SKM-1 (cell line): ENCODE measurements around the gene AVPI1.
A peak's percentile ranks its signal among the peaks of the same experiment; 100 is the strongest.
"Not testable (repeated sequence)": the region's sequence is repeated elsewhere in the genome, so short reads cannot be mapped to it uniquely, and the experiment has no call there.

Source experiments
- DNase-seq: peaks from one replicate; lab custom pipeline; 2025; ENCODE audit not compliant: unreplicated experiment; lab: John Stamatoyannopoulos, UW

Gene AVPI1

DNA sequence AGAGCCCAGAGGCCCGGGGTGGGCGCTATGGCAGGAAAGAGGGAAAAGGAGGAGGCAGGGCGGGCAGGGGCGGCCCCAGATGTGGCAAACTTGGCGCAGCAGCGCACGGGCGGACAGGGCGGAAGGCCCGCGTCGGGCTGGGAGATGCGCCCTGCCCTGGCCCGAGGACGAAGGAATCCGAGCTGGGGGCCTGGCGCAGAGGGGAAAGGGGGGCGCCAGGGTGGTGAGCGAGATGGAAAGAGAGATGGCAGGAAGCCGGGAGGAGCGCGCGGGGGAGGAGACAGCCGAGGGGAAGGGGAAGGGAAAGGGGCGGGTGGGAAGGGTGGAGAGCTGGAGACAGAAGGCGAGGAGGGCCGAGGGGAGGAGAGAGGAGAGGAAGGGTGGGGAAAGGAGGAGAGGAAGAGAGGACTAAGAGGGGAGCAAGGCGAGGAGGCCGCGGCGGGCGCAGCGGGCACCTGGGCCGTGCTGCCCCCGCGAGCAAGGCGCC is 26.3 kb upstream of the AVPI1 start, which contains the start of gene MARVELD1:
Gene MARVELD1, plus strand, starts transcription at position 392 of the 487 bp plus-strand sequence. CDS start 147 bp downstream, outside the sequence.
- no peak for DNase-seq

GRCh38 chr10:97711640-97712572 is 24.9 kb upstream of the AVPI1 start:
- DNase-seq: no peak

DNA sequence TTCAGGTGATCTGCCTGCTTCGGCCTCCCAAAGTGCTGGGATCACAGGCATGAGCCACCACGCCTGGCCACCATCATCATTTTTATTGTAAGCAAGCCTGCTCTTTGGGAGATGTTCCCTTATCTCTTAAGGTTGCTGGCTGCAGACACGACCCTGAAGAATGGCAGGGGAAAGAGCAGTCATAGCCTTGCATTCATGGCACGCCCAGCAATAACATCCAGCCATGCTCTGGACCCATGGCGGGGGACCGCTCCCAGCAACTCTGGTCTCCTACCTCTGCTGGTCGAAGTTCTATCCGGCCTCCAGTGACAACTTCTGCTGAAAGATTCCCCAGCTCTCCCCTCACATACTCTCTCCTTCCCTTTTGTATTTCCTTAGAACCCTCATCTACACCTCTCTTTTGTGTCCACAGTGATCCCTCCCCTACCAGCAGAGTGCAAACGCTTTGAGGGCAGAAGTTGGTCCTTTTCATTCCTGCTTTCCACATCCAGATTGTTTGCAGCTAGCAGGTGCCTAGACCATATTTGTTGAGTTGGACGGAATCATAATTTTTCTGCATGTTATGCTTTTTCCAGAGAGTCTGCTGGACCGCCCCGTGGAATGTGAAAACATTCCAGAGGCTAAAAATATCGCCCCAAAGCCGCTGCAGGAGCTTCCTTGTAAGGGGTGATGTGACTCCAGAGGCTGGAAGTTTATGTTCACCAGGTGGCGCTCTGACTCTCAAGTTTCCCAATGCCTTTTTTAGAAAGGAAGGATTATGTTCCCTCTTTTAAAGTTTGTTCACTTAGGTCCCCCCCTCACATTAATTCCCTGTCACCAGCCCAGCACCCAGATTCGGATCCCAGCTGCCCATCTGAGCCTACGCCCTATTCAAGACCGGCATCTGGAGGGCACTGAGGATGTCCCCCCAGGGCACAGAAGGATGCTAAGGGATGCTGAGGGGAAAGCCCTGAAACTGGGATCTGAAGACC is 22.2 kb upstream of the AVPI1 start:
- no peak for DNase-seq

DNA sequence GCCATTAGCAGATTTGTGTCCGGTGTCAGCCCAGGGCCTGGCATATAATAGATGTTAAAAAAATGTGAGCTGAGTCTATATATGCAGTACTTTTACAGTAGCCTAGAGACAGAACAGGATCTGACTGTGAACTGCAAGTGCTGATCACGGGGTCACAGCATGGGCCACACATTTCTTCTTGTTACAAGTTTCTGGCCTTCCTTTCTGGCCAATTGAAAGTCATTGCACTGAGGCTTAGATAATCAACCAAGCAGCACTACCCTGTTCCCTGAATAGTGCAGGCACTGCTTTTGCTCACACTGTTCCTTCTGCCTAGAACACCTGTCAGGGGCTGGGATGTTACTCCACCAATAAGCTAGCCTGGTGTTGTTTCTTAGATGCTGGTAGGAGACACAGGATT is 21.1 kb upstream of the AVPI1 start:
- no peak for DNase-seq

DNA sequence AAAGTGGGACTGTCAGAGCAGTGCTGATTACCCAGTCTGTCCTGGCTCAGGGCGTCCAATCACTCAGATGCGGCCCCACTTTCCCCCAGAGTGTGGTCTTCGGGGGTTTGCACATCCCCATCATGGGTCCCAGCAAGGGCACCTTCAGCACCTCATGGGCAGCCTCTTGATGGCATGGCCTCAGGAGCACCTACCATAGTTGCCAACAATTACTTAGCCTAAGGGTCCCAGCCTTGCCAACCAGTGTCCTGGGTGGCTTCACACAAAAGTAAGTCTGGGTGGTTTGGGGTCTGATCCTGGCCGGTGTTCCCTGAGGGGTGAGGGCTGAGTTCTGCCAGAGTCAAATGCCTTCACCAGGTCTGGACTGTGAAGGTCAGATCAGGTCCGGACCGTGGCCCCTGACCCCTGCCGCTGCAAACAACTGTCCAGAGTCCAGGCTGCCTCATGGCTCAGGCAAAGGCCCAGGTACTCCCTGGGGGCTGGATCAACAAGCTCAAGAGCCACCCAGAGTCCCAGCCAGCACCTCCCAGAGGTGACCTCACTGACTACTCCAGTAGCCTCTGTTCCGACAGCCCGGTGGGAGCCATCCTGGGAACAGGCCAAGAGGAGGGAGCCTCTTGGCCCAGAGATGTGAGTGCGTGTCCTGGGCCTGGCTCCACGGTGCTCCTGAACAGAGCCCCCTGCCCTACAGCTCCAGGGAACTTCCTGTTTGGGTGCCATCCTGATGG is 20.3 kb upstream of the AVPI1 start:
- DNase-seq: no peak

DNA sequence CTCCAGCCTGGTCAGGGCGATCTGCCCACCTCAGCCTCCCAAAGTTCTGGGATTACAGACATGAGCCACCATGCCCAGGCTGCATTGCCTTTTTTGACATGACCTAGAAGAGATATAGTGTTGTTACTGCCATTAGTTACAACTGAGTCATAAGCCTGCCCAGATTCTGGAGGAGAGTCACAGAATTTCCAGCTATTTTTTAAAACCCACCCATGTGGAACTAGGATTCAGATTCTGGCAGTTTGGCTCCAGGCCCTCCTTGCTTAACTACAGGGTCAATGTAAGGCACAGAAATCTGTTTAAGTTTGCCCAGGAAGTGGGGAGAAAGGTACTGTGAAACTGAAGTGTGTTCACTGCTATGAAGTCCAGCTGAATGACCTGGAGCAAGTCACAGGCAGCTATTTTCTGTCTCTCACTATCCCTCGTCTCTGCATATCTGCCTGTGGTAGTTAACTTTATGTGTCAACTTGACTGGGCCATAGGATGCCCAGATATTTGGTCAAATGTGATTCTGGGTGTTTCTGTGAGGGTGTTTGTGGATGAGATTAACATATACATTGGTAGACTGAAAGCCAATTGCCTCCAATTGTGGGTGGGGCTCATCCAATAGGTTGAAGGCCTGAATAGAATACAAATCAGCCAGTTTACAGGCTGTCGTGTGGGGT is 18.1 kb upstream of the AVPI1 start:
- no peak for DNase-seq

DNA sequence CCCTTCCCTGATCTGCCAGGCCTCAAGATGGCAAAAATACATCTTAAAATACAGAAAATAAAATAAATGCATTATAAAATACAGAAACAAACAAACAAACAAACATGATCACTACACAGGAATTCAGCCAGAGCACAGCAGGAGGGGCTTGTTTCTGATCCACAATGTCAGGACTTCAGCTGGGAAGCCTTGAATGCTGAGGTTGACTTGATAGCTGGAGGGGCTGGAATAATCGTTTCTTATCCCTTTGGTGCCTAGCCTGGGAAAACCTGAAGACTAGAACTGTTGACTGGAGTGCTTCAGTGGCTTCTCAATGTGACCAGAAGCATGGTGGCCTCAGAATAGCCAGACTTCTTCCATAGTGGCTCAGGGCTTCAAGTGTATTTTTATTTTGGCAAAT is 17.3 kb upstream of the AVPI1 start:
- no peak for DNase-seq

- DNase-seq: no peak
Measured at GRCh38 chr10:97703398-97704067, 16.5 kb upstream of the AVPI1 start.

DNA sequence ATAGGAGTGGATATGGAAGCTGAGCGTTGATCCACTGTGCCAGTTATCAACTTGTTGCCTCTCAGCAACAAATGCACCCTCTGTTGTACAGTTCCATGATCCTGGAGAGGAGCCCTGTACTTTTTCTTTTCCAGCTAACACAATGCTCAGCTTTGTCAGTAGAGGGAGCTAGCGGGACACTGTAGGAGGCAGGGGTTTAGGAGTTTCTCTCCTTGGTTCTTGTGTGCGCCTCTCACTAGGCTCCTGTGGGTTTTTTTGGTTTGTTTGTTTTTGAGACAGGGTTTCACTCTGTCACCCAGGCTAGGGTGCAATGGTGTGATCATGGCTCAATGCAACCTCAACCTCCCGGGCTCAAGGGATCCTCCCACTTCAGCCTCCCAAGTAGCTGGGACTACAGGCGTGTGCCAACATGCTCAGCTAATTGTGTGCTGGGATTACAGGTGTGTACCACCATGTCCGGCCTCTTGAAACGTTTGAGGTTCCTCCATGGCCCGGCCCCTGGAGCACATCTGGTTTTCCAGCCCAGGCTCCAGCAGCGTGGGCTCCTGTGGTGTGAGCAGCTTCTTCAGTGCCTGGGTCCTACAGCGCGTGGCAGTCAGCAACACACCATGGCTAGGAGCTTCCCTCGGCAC is 14.5 kb upstream of the AVPI1 start:
- DNase-seq: peak; percentile 58

- DNase-seq: not testable (repeated sequence)
Measured at GRCh38 chr10:97698072-97698655, 11.1 kb upstream of the AVPI1 start.

DNA sequence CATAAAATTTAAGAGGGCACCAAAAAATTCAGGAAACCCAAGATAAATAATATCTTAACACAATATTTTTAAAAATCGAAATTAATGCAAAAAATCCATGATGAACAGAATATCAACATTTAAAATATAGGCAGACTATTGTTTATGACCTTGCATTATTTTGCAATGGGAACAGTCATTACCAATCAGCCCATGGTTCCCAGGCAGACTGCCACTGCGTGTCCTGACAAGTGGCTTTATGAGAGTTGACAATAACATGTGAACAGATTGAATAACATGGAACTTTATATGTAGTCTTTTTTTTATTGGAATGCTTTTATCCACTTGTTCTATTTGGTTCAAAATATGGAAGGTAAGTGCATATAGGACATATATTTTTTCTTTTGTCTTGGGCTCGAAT is 3.1 kb upstream of the AVPI1 start:
- DNase-seq: no peak

DNA sequence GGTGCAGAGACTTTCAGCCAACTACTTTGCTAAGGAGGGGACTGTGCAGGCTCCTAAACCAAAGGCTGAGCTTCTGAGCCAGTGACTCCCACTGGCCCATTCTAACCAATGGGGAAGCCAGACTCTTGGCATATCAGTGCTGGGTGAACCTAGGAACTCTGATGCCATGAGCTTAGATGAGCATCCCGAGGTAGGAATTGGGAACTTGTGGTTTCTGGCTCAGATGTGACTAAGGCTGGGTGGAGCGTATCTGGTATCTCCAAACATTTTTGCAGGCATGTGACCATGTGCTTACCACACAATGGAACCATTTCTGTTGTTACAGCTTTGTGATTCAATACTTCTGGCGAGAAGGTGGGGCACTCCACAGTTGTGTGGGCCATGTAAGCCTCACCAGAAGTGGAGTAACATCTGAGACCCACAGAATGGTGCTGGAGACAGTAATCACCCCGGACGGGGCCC is 2.5 kb upstream of the AVPI1 start:
- DNase-seq: no peak

GRCh38 chr10:97687785-97688781 is 1.0 kb upstream of the AVPI1 start:
- no peak for DNase-seq

DNA sequence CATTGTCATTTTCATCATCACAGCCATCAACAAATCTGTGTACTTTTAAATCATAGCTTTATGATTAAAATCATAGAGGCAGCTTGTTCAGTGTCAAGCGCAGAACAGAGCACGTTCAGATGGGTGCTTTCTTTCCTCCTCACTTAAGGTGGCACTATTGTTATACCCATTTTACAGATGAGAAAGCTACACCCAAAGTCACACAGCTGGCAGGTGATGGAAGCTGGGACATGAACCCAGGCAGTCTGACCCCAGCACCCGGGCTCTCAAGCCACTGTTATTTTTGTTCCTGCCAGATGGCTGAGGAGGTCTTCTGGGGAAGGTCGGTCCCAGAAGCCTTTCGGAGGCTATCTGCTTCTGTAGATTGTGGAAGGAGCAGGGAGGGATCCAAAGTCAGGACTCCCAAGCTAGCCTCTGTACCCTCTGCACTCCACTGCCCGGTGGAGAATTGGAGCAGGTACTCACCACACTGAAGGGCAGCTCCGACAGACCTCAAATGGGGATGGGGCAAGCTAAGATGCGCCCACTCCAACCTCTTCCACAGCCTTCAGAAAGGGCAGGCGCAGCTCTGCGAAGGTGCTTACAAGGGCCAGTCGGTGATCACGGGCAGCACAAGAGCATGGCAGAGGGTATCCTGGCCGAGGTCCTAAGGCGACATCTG is 610 bp downstream of the AVPI1 start:
- no peak for DNase-seq

DNA sequence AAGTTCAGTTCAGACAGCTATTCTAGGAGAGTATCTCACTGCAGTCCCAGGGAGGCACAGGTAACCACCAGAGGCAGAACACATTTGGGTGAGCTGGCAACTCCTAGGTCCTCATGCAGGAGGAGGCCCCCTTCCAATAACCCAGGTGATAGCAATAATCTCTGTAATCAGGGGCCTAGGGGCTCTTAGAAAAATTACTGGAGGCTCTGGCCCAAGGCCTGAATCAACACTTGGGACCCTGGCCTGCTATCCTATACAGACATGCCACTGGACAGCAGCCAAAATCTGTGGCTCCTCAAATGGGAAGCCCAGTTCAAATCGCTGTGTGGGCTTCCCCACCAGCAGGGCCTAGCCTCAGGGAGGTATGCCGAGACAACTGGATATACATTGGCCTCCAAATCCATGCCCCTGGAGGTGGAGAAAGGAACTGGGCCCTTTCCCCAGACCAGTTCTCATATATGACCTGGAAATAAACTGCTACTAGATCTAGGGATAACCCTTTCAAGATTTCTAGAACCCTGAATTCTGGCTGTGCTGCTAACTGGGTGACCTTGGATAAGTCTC is 1.6 kb downstream of the AVPI1 start:
- no peak for DNase-seq

- DNase-seq: no peak
Measured at GRCh38 chr10:97684866-97685394, 2.1 kb downstream of the AVPI1 start.
